ENCODE results near the gene FBXO31.

Gene FBXO31

GRCh38 chr16:87320510-87321227 is 62.9 kb downstream of the FBXO31 start:
- no peak overlapping the region for H3K4me3 ChIP-seq (ENCODE audit: low read length)
- no peak overlapping the region for H3K27ac ChIP-seq (ENCODE audit: low read length)
- DNase-seq = no peak
- H4K20me1 ChIP-seq (ENCODE audit: insufficient read depth, low read length) = no peaks in the 10 kb centered on the region
- peaks cover 8% of the 10 kb centered on the region for H3K4me1 ChIP-seq (ENCODE audit: low read length)
- H3K9me3 ChIP-seq (replicated peaks; ENCODE audit: insufficient read depth, low read length) = no peaks in the 10 kb centered on the region
- H3K27me3 ChIP-seq (replicated peaks; ENCODE audit: insufficient read depth, low read length) = no peaks in the 10 kb centered on the region
- no peak overlapping the region for H2AFZ ChIP-seq (ENCODE audit: low read length)
- TF ChIP-seq EZH2phosphoT487 (IDR thresholded peaks at IDR 0.05; ENCODE audit: low read length) (no peak), EZH2 (optimal IDR thresholded peaks at IDR 0.05; ENCODE audit: low read depth, low read length) (no peak), CTCF (IDR thresholded peaks at IDR 0.05; ENCODE audit: low read length) (no peak)
- no peaks in the 10 kb centered on the region for H3K9me2 ChIP-seq (replicated peaks; ENCODE audit: insufficient read depth, low read length)
- H3K79me2 ChIP-seq (ENCODE audit: low read length) = peaks cover 13% of the 10 kb centered on the region
- H3K4me2 ChIP-seq (ENCODE audit: low read depth, low read length) = no peak overlapping the region
- no peak overlapping the region for H3K9ac ChIP-seq (ENCODE audit: low read length)
- H3F3A ChIP-seq (ENCODE audit: insufficient read depth, low read length) = no peaks in the 10 kb centered on the region
- no peaks in the 10 kb centered on the region for H3K36me3 ChIP-seq (replicated peaks; ENCODE audit: insufficient read depth, low read length)

- Histone ChIP-seq H3K9me2 (replicated peaks; ENCODE audit: insufficient read depth, low read length) (no peaks in the 10 kb centered on the region), H3K79me2 (ENCODE audit: low read length) (peaks cover 13% of the 10 kb centered on the region), H3K9me3 (replicated peaks; ENCODE audit: insufficient read depth, low read length) (no peaks in the 10 kb centered on the region), H3K27me3 (replicated peaks; ENCODE audit: insufficient read depth, low read length) (no peaks in the 10 kb centered on the region), H2AFZ (ENCODE audit: low read length) (no peak overlapping the region), H3F3A (ENCODE audit: insufficient read depth, low read length) (0 out of 2 replicates have a peak, but pooled peaks cover 4% of the 10 kb centered on the region), H3K9ac (ENCODE audit: low read length) (no peak overlapping the region), H3K27ac (ENCODE audit: low read length) (no peak overlapping the region), H4K20me1 (ENCODE audit: insufficient read depth, low read length) (no peaks in the 10 kb centered on the region), H3K4me1 (ENCODE audit: low read length) (peaks cover 12% of the 10 kb centered on the region), H3K4me3 (ENCODE audit: low read length) (no peak overlapping the region), H3K36me3 (replicated peaks; ENCODE audit: insufficient read depth, low read length) (no peaks in the 10 kb centered on the region), H3K4me2 (ENCODE audit: low read depth, low read length) (no peak overlapping the region)
- TF ChIP-seq EZH2 (optimal IDR thresholded peaks at IDR 0.05; ENCODE audit: low read depth, low read length) = no peak
- TF ChIP-seq EZH2phosphoT487 (IDR thresholded peaks at IDR 0.05; ENCODE audit: low read length) = no peak
- TF ChIP-seq CTCF (IDR thresholded peaks at IDR 0.05; ENCODE audit: low read length) = no peak
- no peak for DNase-seq
Measured at GRCh38 chr16:87319997-87320491, 63.5 kb downstream of the FBXO31 start.

- Histone ChIP-seq H4K20me1 (ENCODE audit: insufficient read depth, low read length) (no peaks in the 10 kb centered on the region), H3K36me3 (replicated peaks; ENCODE audit: insufficient read depth, low read length) (no peaks in the 10 kb centered on the region), H3K4me3 (ENCODE audit: low read length) (no peak overlapping the region), H3K27ac (ENCODE audit: low read length) (no peak overlapping the region), H3F3A (ENCODE audit: insufficient read depth, low read length) (0 out of 2 replicates have a peak, but pooled peaks cover 4% of the 10 kb centered on the region), H3K4me1 (ENCODE audit: low read length) (peaks cover 12% of the 10 kb centered on the region), H3K9me2 (replicated peaks; ENCODE audit: insufficient read depth, low read length) (no peaks in the 10 kb centered on the region), H3K9ac (ENCODE audit: low read length) (no peak overlapping the region), H3K4me2 (ENCODE audit: low read depth, low read length) (no peak overlapping the region), H3K9me3 (replicated peaks; ENCODE audit: insufficient read depth, low read length) (no peaks in the 10 kb centered on the region), H2AFZ (ENCODE audit: low read length) (no peak overlapping the region), H3K27me3 (replicated peaks; ENCODE audit: insufficient read depth, low read length) (no peaks in the 10 kb centered on the region), H3K79me2 (ENCODE audit: low read length) (peaks cover 21% of the 10 kb centered on the region)
- no peak for TF ChIP-seq CTCF (IDR thresholded peaks at IDR 0.05; ENCODE audit: low read length)
- no peak for DNase-seq
Measured at GRCh38 chr16:87319011-87319410, 64.6 kb downstream of the FBXO31 start.

Measured in MM.1S (cell line).